Measurements from ENCODE around the gene INPP5A.
A peak's percentile ranks its signal among the peaks of the same experiment; 100 is the strongest.

Gene INPP5A

DNA sequence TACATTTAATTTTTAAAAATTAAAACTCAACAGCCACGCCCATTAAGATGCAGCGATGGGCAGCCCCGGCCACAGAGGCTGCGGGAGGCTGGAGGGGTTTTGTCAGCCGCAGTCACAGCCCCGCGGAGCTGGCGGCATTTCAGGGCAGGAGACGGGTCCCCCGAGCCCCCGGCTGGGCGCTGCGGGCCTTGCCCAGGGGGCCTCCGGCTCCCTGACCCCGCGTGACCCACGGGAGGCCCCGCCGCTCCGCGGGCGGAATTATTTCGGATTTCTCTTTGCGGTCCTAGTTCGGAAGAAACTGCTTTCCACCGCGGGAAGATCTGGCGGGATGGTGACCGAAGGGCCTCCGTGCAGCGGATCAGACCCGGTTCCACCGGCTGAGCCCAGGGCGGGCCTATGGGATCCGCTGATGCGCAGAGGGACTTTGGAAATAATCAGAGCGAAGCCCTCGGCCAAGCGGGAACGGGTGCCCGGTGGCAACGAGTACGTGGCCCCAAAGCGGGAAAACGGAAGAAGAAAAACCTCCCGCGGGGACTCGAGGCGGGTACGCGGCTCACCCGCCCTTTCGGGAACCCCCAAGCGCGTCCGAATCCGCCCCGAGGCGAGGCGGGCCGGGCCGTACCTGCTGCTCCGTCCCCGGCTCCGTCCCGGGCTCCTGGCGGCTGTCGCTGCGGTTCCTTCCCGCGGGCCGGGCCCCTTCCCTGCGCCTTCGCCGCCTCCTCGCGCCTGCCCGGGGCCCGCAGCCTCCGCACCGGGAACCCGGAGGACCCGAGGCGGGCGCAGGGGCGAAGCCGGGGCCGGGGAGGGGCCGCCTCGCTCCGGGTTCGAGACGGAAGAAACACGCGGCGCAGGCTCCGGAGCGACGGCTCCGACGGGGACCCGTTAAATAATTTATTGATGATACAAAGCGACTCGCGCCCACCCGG is 246.6 kb downstream of the INPP5A start:
- Histone ChIP-seq H4K91ac (ENCODE audit: low read depth, low read length) (no peak overlapping the region), H3K4me1 (ENCODE audit: control insufficient read depth in 1 of 2, insufficient read depth in 2 of 2, low read length in 2 of 2) (peaks cover 9 to 12% of the 10 kb centered on the region in 2 experiments), H3K27me3 (ENCODE audit: insufficient read depth, low read length) (peaks cover 62% of the 10 kb centered on the region), H3K4ac (ENCODE audit: low read depth, low read length) (no peak overlapping the region), H3K36me3 (ENCODE audit: control insufficient read depth in 1 of 2, insufficient read depth in 2 of 2, low read length in 2 of 2) (peaks cover 6 to 10% of the 10 kb centered on the region in 2 experiments), H2AFZ (ENCODE audit: insufficient read depth, low read length, poor library complexity) (no peak overlapping the region), H3K18ac (ENCODE audit: low read length) (no peak overlapping the region), H3K4me2 (ENCODE audit: low read length) (no peak overlapping the region), H3K9ac (ENCODE audit: low read length) (no peak overlapping the region), H3K23ac (ENCODE audit: low read length) (no peak overlapping the region), H2BK5ac (ENCODE audit: low read depth, low read length, poor library complexity) (no peak overlapping the region), H2BK120ac (ENCODE audit: insufficient read depth, low read length, poor library complexity) (no peak overlapping the region), H2AK5ac (ENCODE audit: low read length) (no peak overlapping the region), H3K9me3 (ENCODE audit: insufficient read depth, low read depth, low read length) (peaks cover 16% of the 10 kb centered on the region), H4K12ac (ENCODE audit: low read depth, low read length) (no peak overlapping the region), H3K79me1 (ENCODE audit: low read length) (no peaks in the 10 kb centered on the region), H3K79me2 (ENCODE audit: control insufficient read depth, insufficient read depth, low read length, poor library complexity) (no peaks in the 10 kb centered on the region), H3K4me3 (ENCODE audit: low read depth, low read length) (peak overlapping the region; percentile 40), H3K14ac (ENCODE audit: low read length) (no peak overlapping the region), H2BK12ac (ENCODE audit: low read length) (no peak overlapping the region), H3K27ac (ENCODE audit: low read depth, low read length) (no peak overlapping the region), H4K8ac (ENCODE audit: low read depth, low read length) (no peak overlapping the region)
- no CpG with 5 or more reads among the region's 106 CpGs for WGBS (ENCODE audit: extremely low coverage, insufficient coverage, insufficient read length)
- no peak for DNase-seq

DNA sequence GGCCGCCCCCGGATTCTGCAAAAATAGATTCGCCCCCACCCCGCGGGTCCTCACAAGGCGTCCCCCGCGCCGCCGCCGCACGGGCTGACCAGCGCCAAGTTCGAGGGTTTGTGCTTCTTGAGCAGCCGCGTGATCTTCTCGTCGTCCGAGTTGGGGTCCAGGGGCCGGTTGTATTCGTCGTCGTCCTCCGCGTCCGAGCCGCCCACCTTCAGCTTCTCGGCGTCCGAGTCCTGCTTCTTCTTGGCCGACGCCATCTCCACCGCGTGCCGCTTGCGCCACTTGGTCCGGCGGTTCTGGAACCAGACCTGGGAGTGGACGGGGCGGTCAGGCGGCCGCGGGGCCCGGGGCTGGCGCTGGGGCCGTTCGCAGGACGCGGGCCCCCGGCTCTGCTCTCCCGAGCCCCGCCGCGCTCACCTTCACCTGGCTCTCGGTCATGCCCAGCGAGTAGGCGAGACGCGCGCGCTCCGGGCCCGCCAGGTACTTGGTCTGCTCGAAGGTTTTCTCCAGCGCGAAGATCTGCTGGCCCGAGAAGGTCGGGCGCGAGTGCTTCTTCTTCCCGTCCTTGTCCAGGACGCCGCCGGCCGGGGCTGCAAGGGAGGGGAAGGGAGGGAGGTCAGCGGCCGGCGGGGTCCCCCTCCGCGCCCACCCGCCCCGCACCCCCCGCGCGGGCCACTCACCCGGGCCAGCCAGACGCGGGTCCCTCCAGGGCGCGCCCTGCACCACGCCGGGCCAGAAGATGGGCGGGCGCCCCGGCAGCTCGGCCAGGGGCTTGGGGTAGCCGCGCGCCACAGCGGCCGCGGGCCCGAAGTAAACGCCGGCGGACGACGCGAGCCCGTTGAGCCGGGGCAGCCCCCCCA is 247.5 kb downstream of the INPP5A start:
- Histone ChIP-seq H3K36me3 (ENCODE audit: control insufficient read depth in 1 of 2, insufficient read depth in 2 of 2, low read length in 2 of 2) (peaks cover 6 to 10% of the 10 kb centered on the region in 2 experiments), H3K9me3 (ENCODE audit: insufficient read depth, low read depth, low read length) (peaks cover 18% of the 10 kb centered on the region), H2BK12ac (ENCODE audit: low read length) (no peak overlapping the region), H3K4me3 (ENCODE audit: low read depth, low read length) (peak overlapping the region; percentile 40), H2BK5ac (ENCODE audit: low read depth, low read length, poor library complexity) (no peak overlapping the region), H3K18ac (ENCODE audit: low read length) (no peak overlapping the region), H3K79me1 (ENCODE audit: low read length) (no peaks in the 10 kb centered on the region), H3K4me1 (ENCODE audit: control insufficient read depth in 1 of 2, insufficient read depth in 2 of 2, low read length in 2 of 2) (peaks cover 9 to 12% of the 10 kb centered on the region in 2 experiments), H3K4ac (ENCODE audit: low read depth, low read length) (no peak overlapping the region), H3K79me2 (ENCODE audit: control insufficient read depth, insufficient read depth, low read length, poor library complexity) (no peaks in the 10 kb centered on the region), H3K27me3 (ENCODE audit: insufficient read depth, low read length) (peaks cover 71% of the 10 kb centered on the region), H4K91ac (ENCODE audit: low read depth, low read length) (no peak overlapping the region), H2AK5ac (ENCODE audit: low read length) (no peak overlapping the region), H3K27ac (ENCODE audit: low read depth, low read length) (no peak overlapping the region), H3K23ac (ENCODE audit: low read length) (no peak overlapping the region), H2BK120ac (ENCODE audit: insufficient read depth, low read length, poor library complexity) (no peak overlapping the region), H4K8ac (ENCODE audit: low read depth, low read length) (no peak overlapping the region), H4K12ac (ENCODE audit: low read depth, low read length) (no peak overlapping the region), H3K4me2 (ENCODE audit: low read length) (peak overlapping the region; percentile 48), H3K14ac (ENCODE audit: low read length) (no peak overlapping the region), H2AFZ (ENCODE audit: insufficient read depth, low read length, poor library complexity) (no peak overlapping the region), H3K9ac (ENCODE audit: low read length) (no peak overlapping the region)
- WGBS (ENCODE audit: extremely low coverage, insufficient coverage, insufficient read length): no CpG with 5 or more reads among the region's 111 CpGs
- no peak for DNase-seq

DNA sequence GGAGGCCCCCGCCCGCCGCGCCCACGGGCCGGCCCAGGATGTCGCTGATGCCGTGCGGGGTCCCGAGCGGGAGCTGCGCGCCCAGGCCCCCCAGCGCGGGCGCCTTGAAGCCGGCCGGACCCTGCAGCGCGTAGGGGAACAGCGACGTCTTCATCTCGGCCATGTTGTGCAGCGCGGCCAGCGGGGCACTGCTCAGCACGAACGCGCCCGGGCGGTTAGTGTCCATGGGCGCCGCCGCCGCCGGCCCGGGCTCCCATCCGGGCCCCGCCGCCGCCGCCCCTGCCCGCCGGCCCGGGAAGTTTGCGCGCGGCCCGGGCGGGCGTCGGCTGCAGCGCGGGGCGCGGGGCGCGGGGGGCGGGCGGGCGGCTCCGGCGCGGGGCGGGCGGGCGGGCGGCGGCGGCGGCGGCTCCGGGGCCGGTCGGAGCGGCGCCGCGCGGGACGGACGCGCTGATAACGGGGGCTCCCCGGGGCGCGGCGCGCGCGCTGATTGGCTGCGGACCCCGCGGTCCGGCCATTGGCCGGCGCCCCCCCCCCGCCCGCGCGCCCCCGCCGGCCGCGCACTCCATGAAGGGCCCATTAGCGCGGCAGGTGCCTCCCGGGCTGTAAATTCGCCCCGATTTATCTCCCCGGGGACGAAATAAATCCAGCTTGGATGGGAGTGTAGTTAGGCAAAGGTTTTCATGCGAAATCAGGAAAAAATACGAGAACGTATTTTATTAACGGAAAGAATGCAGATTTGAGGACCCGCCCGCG is 248.3 kb downstream of the INPP5A start, which contains the start of gene NKX6-2:
Gene NKX6-2 (minus strand): TSS at position 425 of the 753 bp plus-strand sequence. CDS start 199 bp downstream, at position 226.
- H3K4me2 ChIP-seq (ENCODE audit: low read length): peak within 1 kb of the TSS; percentile 48

DNA sequence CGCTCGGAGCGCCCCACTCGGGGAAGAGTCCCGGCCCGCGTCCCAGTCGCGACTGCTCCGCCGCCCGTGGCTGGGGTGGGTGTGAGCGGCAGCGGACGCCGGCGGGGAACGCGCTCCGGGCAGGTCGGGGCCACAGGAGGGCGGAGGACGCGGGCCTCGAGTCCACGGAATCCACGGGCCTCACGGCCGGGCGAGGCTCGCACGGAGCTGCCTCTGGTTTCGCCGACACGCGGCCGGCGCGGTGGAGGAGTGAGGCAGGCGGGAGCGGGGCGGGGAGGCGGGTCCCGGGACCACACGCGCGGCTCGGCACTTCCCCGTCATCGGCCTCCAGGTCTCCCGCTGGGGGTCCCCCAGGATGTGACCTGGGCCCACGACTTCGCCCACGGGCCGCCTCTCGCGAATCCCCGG is 248.9 kb downstream of the INPP5A start:
- WGBS (ENCODE audit: extremely low coverage, insufficient coverage, insufficient read length): no CpG with 5 or more reads among the region's 58 CpGs
- Histone ChIP-seq H4K8ac (ENCODE audit: low read depth, low read length) (no peak overlapping the region), H3K79me2 (ENCODE audit: control insufficient read depth, insufficient read depth, low read length, poor library complexity) (no peaks in the 10 kb centered on the region), H3K79me1 (ENCODE audit: low read length) (no peaks in the 10 kb centered on the region), H3K9ac (ENCODE audit: low read length) (no peak overlapping the region), H3K14ac (ENCODE audit: low read length) (no peak overlapping the region), H3K27me3 (ENCODE audit: insufficient read depth, low read length) (peaks cover 73% of the 10 kb centered on the region), H2BK5ac (ENCODE audit: low read depth, low read length, poor library complexity) (no peak overlapping the region), H3K4me3 (ENCODE audit: low read depth, low read length) (no peak overlapping the region), H2BK120ac (ENCODE audit: insufficient read depth, low read length, poor library complexity) (no peak overlapping the region), H4K12ac (ENCODE audit: low read depth, low read length) (no peak overlapping the region), H4K91ac (ENCODE audit: low read depth, low read length) (no peak overlapping the region), H3K23ac (ENCODE audit: low read length) (no peak overlapping the region), H3K18ac (ENCODE audit: low read length) (no peak overlapping the region), H3K36me3 (ENCODE audit: control insufficient read depth in 1 of 2, insufficient read depth in 2 of 2, low read length in 2 of 2) (peaks cover 6 to 9% of the 10 kb centered on the region in 2 experiments), H2BK12ac (ENCODE audit: low read length) (no peak overlapping the region), H3K4ac (ENCODE audit: low read depth, low read length) (no peak overlapping the region), H2AK5ac (ENCODE audit: low read length) (no peak overlapping the region), H3K27ac (ENCODE audit: low read depth, low read length) (no peak overlapping the region), H3K4me2 (ENCODE audit: low read length) (no peak overlapping the region), H3K4me1 (ENCODE audit: control insufficient read depth in 1 of 2, insufficient read depth in 2 of 2, low read length in 2 of 2) (peaks cover 9 to 12% of the 10 kb centered on the region in 2 experiments), H3K9me3 (ENCODE audit: insufficient read depth, low read depth, low read length) (peaks cover 18% of the 10 kb centered on the region), H2AFZ (ENCODE audit: insufficient read depth, low read length, poor library complexity) (no peak overlapping the region)
- DNase-seq: no peak

More for the DNA sequence above, 248.3 kb downstream of the INPP5A start, which contains the start of gene NKX6-2:
- no peak within 1 kb of the TSS for H3K4ac ChIP-seq (ENCODE audit: low read depth, low read length)
- H3K27me3 ChIP-seq (ENCODE audit: insufficient read depth, low read length): peaks cover 73% of the 10 kb centered on the region
- H3K36me3 ChIP-seq (ENCODE audit: control insufficient read depth in 1 of 2, insufficient read depth in 2 of 2, low read length in 2 of 2): peaks cover 6 to 10% of the 10 kb centered on the region in 2 experiments
- H2AK5ac ChIP-seq (ENCODE audit: low read length): no peak within 1 kb of the TSS
- H4K12ac ChIP-seq (ENCODE audit: low read depth, low read length): no peak within 1 kb of the TSS
- no peak within 1 kb of the TSS for H2BK5ac ChIP-seq (ENCODE audit: low read depth, low read length, poor library complexity)
- peak within 1 kb of the TSS; percentile 40 for H3K4me3 ChIP-seq (ENCODE audit: low read depth, low read length)
- no CpG with 5 or more reads among the region's 119 CpGs for WGBS (ENCODE audit: extremely low coverage, insufficient coverage, insufficient read length)
- no peak within 1 kb of the TSS for H4K91ac ChIP-seq (ENCODE audit: low read depth, low read length)
- H3K9me3 ChIP-seq (ENCODE audit: insufficient read depth, low read depth, low read length): peaks cover 18% of the 10 kb centered on the region
- no peak within 1 kb of the TSS for H3K23ac ChIP-seq (ENCODE audit: low read length)
- no peak for DNase-seq
- no peaks in the 10 kb centered on the region for H3K79me1 ChIP-seq (ENCODE audit: low read length)
- H3K18ac ChIP-seq (ENCODE audit: low read length): no peak within 1 kb of the TSS
- no peaks in the 10 kb centered on the region for H3K79me2 ChIP-seq (ENCODE audit: control insufficient read depth, insufficient read depth, low read length, poor library complexity)
- H3K9ac ChIP-seq (ENCODE audit: low read length): no peak within 1 kb of the TSS
- H3K27ac ChIP-seq (ENCODE audit: low read depth, low read length): no peak within 1 kb of the TSS
- no peak within 1 kb of the TSS for H4K8ac ChIP-seq (ENCODE audit: low read depth, low read length)
- H3K14ac ChIP-seq (ENCODE audit: low read length): no peak within 1 kb of the TSS
- peaks cover 9 to 12% of the 10 kb centered on the region in 2 experiments for H3K4me1 ChIP-seq (ENCODE audit: control insufficient read depth in 1 of 2, insufficient read depth in 2 of 2, low read length in 2 of 2)
- no peak within 1 kb of the TSS for H2BK120ac ChIP-seq (ENCODE audit: insufficient read depth, low read length, poor library complexity)
- no peak within 1 kb of the TSS for H2AFZ ChIP-seq (ENCODE audit: insufficient read depth, low read length, poor library complexity)
- no peak within 1 kb of the TSS for H2BK12ac ChIP-seq (ENCODE audit: low read length)
